Natural killer cell (primary cell): ENCODE measurements around the gene ELP5. TPM values are rescaled to one million over a fixed set of nuclear protein-coding genes. Genes with fewer than 3 reads are reported as not detected.

Source experiments
- ATAC-seq, 3 donors: fragments of 150-1000 bp in 2 of 3; fragments of 200-7000 bp in 1 of 3; cut with Tn5 transposase; 1 replicate in 1 of 3; 2 replicates in 2 of 3; pipeline ENCODE4 v1.10.0; 2021; ENCODE audit warnings: mild to moderate bottlenecking in 2 of 3, moderate library complexity in 2 of 3
- DNase-seq, 2 donors: peaks; one replicate each; pipeline versions ENCODE4 v3.0.0 to v3.0.0-alpha.2; 2013 to 2021; ENCODE audit warnings: mixed read lengths in 1 of 2
- H3K27ac ChIP-seq: one replicate; pipeline ENCODE4 v1.5.1; 2013; ENCODE audit warnings: mild to moderate bottlenecking, low read length
- H3K27me3 ChIP-seq: one replicate; pipeline ENCODE4 v1.6.1; 2013; ENCODE audit warnings: low read length; ENCODE audit not compliant: control insufficient read depth, insufficient read depth
- H3K36me3 ChIP-seq: one replicate; pipeline ENCODE4 v1.6.1; 2013; ENCODE audit warnings: low read length; ENCODE audit not compliant: control insufficient read depth, insufficient read depth
- H3K4me1 ChIP-seq: one replicate; pipeline ENCODE4 v1.6.1; 2013; ENCODE audit warnings: low read length; ENCODE audit not compliant: control insufficient read depth, insufficient read depth
- H3K4me3 ChIP-seq: one replicate; pipeline ENCODE4 v1.5.1; 2013; ENCODE audit warnings: low read length
- H3K9me3 ChIP-seq: one replicate; pipeline ENCODE4 v1.6.1; 2013; ENCODE audit warnings: low read length; ENCODE audit not compliant: control insufficient read depth, insufficient read depth
- H3K27ac Mint-ChIP-seq, 2 donors: one replicate each; pipeline ENCODE4 v1.8.0; 2022; ENCODE audit warnings: mild to moderate bottlenecking in 2 of 2, mixed read lengths in 2 of 2, moderate library complexity in 1 of 2
- H3K27me3 Mint-ChIP-seq, 2 donors: one replicate each; pipeline ENCODE4 v1.8.0; 2022; ENCODE audit warnings: low read depth in 2 of 2, mixed read lengths in 2 of 2
- H3K36me3 Mint-ChIP-seq: one replicate; pipeline ENCODE4 v1.8.0; 2022; ENCODE audit warnings: mixed read lengths
- H3K4me1 Mint-ChIP-seq, 2 donors: one replicate each; pipeline ENCODE4 v1.8.0; 2022; ENCODE audit warnings: mixed read lengths in 2 of 2
- H3K4me3 Mint-ChIP-seq: one replicate; pipeline ENCODE4 v1.8.0; 2022; ENCODE audit warnings: mild to moderate bottlenecking, moderate library complexity, mixed read lengths
- H3K9me3 Mint-ChIP-seq, 2 donors: one replicate each; pipeline ENCODE4 v1.8.0; 2022; ENCODE audit warnings: mixed read lengths in 2 of 2
- WGBS: methylation state at CpG from one replicate; pipeline ENCODE4 v1.1.7; 2013; ENCODE audit warnings: missing lambda C conversion rate; ENCODE audit not compliant: insufficient coverage; 5-methylcytosine and 5-hydroxymethylcytosine counted together
- intact Hi-C: fragments of 100-400 bp; cut with micrococcal nuclease; formaldehyde crosslinking; loops from one replicate; pipeline ENCODE4 v1.14.2; 2022
- total RNA-seq, 4 donors: library from RNA; stranded (reverse); fragments of 120-200 nt in 1 of 4; gene quantifications; one replicate each; pipeline versions ENCODE4 v1.2.3 to v1.2.4, GENCODE V29; 2013 to 2022
- TF ChIP-seq, protein P1 (sequence below): fragments of 200-600 bp; IDR thresholded peaks from one replicate; pipeline ENCODE4 v1.8.0; 2022; ENCODE audit warnings: antibody characterized with exemption

The ELP5 gene
- total RNA-seq, 3 donors from 2014 or later (not counting 1 experiment from before 2014, with no cell fraction given): 30.1 to 38.5 (median 30.3) TPM

DNA sequence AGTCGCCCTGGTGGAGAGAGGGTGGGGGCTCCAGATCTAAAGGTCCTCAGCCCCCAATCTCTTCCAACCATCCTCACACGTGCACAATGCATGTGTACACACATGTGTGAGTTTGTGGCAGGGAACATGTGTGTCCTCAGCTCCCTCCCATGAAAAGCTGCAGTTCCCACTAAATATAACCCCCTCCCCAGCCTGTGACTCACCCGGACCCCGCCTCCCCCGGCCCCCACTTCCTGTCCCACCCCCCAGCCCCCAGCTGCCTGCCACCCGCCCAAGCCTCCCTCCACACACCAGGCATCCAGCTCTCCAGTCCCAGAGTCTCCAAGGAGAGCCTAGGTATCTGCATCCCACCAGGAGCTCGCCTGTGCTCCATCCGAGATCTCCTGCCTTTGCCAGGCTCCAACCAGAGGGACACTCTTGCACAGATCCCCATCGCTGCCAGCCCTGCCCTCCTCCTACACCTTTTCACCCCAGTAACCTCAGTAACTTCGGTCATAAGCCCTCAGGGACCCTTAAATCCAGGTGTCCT lies 36.3 kb upstream of the ELP5 start:
- intact Hi-C loops: loop anchor here (2.0 to 10.0 kb wide), 3 partner anchors 19 to 469 kb away; partner anchors contain the start of genes CTDNEP1, DVL2, ELP5 and TP53
- ATAC-seq: no peak
- no peaks in the 10 kb centered on the region for H3K36me3 Mint-ChIP-seq
- 36% methylated on average over 6 of the region's 10 CpGs for WGBS
- H3K27ac Mint-ChIP-seq: peak overlapping the region in 1 of 2 donors; percentile 87
- TF ChIP-seq, protein P1, sequence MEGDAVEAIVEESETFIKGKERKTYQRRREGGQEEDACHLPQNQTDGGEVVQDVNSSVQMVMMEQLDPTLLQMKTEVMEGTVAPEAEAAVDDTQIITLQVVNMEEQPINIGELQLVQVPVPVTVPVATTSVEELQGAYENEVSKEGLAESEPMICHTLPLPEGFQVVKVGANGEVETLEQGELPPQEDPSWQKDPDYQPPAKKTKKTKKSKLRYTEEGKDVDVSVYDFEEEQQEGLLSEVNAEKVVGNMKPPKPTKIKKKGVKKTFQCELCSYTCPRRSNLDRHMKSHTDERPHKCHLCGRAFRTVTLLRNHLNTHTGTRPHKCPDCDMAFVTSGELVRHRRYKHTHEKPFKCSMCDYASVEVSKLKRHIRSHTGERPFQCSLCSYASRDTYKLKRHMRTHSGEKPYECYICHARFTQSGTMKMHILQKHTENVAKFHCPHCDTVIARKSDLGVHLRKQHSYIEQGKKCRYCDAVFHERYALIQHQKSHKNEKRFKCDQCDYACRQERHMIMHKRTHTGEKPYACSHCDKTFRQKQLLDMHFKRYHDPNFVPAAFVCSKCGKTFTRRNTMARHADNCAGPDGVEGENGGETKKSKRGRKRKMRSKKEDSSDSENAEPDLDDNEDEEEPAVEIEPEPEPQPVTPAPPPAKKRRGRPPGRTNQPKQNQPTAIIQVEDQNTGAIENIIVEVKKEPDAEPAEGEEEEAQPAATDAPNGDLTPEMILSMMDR: no peak
- H3K4me3 ChIP-seq: no peak overlapping the region
- peaks cover 7 to 14% of the 10 kb centered on the region in 2 donors for H3K27me3 Mint-ChIP-seq
- no peaks in the 10 kb centered on the region for H3K9me3 Mint-ChIP-seq
- no peak overlapping the region for H3K27ac ChIP-seq
- H3K4me1 ChIP-seq: peaks cover 49% of the 10 kb centered on the region
- DNase-seq: peak in 1 of 2 donors; percentile 47
- no peak overlapping the region for H3K4me3 Mint-ChIP-seq
- H3K9me3 ChIP-seq: no peaks in the 10 kb centered on the region
- no peaks in the 10 kb centered on the region for H3K36me3 ChIP-seq
- peaks cover 29 to 60% of the 10 kb centered on the region in 2 donors for H3K4me1 Mint-ChIP-seq
- no peaks in the 10 kb centered on the region for H3K27me3 ChIP-seq

DNA sequence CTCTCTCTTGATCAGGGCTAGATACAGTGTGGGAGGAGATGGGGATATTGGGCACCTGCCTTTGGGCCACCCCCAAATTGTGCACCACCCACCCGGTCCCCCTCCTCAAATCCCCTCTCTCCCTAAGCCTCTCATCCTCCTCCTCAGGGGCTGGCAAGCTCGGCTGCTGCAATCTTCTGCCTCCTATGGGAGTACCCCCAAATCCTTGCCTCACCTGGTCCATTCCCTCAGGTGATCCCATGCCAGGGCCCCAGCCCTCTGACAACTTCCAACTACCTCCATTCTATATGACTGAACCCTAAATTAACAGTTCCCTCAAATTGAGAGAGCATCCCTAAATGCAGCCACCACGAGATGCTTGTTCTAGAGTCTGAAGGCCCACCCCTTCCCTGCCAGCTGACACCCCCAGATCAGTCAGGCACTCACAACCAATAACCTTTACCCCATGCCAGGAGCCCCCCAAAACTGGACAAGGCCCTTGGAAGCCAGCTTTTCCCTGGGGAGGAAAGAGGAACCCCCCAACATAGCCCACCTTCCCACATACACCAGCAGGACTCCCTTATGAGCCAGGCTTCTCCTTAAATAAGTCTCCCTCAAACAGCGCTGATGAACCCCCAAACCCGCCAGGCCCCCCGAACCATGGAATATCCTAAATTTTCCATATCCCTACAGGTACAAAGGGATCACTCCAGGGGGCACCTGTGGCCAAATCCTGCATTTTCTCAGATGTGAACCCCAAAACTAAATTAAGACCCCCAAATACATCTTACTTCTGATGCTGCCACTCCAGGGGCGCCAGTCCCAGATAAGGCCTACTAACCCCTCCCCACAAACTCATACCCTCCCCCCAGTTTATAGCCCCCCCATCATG lies 35.5 kb upstream of the ELP5 start:
- H3K27ac ChIP-seq: no peak overlapping the region

GRCh38 chr17:7217113-7217987 lies 34.7 kb upstream of the ELP5 start:
- peak overlapping the region in 1 of 2 donors; percentile 98 for H3K27ac Mint-ChIP-seq
- H3K27me3 Mint-ChIP-seq: peaks cover 2 to 14% of the 10 kb centered on the region in 2 donors
- H3K4me1 Mint-ChIP-seq: peaks cover 34 to 67% of the 10 kb centered on the region in 2 donors
- Histone ChIP-seq H3K27ac (no peak overlapping the region), H3K4me1 (peaks cover 55% of the 10 kb centered on the region), H3K36me3 (peaks cover 4% of the 10 kb centered on the region), H3K4me3 (no peak overlapping the region), H3K9me3 (no peaks in the 10 kb centered on the region), H3K27me3 (no peaks in the 10 kb centered on the region)
- no peak for ATAC-seq
- intact Hi-C loops: loop anchor here (5.0 to 10.0 kb wide), 2 partner anchors 35 to 467 kb away; partner anchors contain the start of genes CTDNEP1, ELP5, TP53 and WRAP53
- H3K9me3 Mint-ChIP-seq: no peaks in the 10 kb centered on the region
- TF ChIP-seq, protein P1: no peak
- WGBS: 8% methylated on average over 27 of the region's 32 CpGs
- peak in 1 of 2 donors; percentile 47 for DNase-seq
- no peaks in the 10 kb centered on the region for H3K36me3 Mint-ChIP-seq
- H3K4me3 Mint-ChIP-seq: peak overlapping the region; percentile 17

More for the DNA sequence above, 35.5 kb upstream of the ELP5 start:
- H3K27ac Mint-ChIP-seq: peak overlapping the region in 1 of 2 donors; percentile 87
- H3K27me3 Mint-ChIP-seq: peaks cover 7 to 14% of the 10 kb centered on the region in 2 donors
- no peaks in the 10 kb centered on the region for H3K36me3 Mint-ChIP-seq
- TF ChIP-seq, protein P1: no peak
- H3K4me3 Mint-ChIP-seq: peak overlapping the region; percentile 19
- peaks cover 55% of the 10 kb centered on the region for H3K4me1 ChIP-seq
- H3K9me3 Mint-ChIP-seq: no peaks in the 10 kb centered on the region
- peaks cover 34 to 67% of the 10 kb centered on the region in 2 donors for H3K4me1 Mint-ChIP-seq
- no peaks in the 10 kb centered on the region for H3K27me3 ChIP-seq
- 49% methylated on average over 7 of the region's 7 CpGs for WGBS
- ATAC-seq (no peak), DNase-seq (no peak)
- H3K4me3 ChIP-seq: no peak overlapping the region
- intact Hi-C loops: loop anchor here (5.0 to 10.0 kb wide), 2 partner anchors 36 to 468 kb away; partner anchors contain the start of genes CTDNEP1, ELP5, TP53 and WRAP53
- H3K9me3 ChIP-seq: no peaks in the 10 kb centered on the region
- H3K36me3 ChIP-seq: no peaks in the 10 kb centered on the region
